Keratinocyte (primary cell): ENCODE measurements around the gene TENM4. TPM values are rescaled to one million over a fixed set of nuclear protein-coding genes. Genes with fewer than 3 reads are reported as not detected.

Source experiments
- DNase-seq: peaks from one replicate; pipeline ENCODE4 v3.0.0-alpha.2; 2011; ENCODE audit warnings: low read depth, missing footprints, low spot score
- FAIRE-seq: peaks from 2 replicates; lab custom pipeline; 2011; peaks lifted over from hg19 to GRCh38; lab: Jason Lieb, UNC
- H2AFZ ChIP-seq: 2 replicates; pipeline ENCODE4 v1.6.0; 2012; ENCODE audit warnings: low read length, control low read depth, inconsistent platforms; ENCODE audit not compliant: control insufficient read depth
- H3K27ac ChIP-seq: 2 replicates; pipeline ENCODE4 v1.5.1; 2011; ENCODE audit warnings: low read length; ENCODE audit not compliant: control insufficient read depth, insufficient read depth
- H3K27me3 ChIP-seq: 3 replicates; pipeline ENCODE4 v1.6.0; 2011; ENCODE audit warnings: low read length; ENCODE audit not compliant: control insufficient read depth, insufficient read depth; ENCODE audit errors: extremely low read depth
- H3K36me3 ChIP-seq, 2 experiments: 2 replicates in 1 of 2; 3 replicates in 1 of 2; pipeline ENCODE4 v1.5.1; 2011; ENCODE audit warnings: low read length in 2 of 2, mild to moderate bottlenecking in 1 of 2; ENCODE audit not compliant: control insufficient read depth in 2 of 2, insufficient read depth in 2 of 2; ENCODE audit errors: extremely low read depth in 1 of 2
- H3K4me1 ChIP-seq: 3 replicates; pipeline ENCODE4 v1.5.1; 2011; ENCODE audit warnings: low read length; ENCODE audit not compliant: control insufficient read depth, insufficient read depth; ENCODE audit errors: extremely low read depth
- H3K4me2 ChIP-seq: 3 replicates; pipeline ENCODE4 v1.6.0; 2011; ENCODE audit warnings: low read depth, low read length; ENCODE audit not compliant: control insufficient read depth, insufficient read depth; ENCODE audit errors: extremely low read depth
- H3K4me3 ChIP-seq, 3 experiments: fragments of 200-600 bp in 1 of 3; sonication (generic) in 1 of 3; 2 replicates in 2 of 3; 3 replicates in 1 of 3; pipeline ENCODE4 v1.5.1; 2011 to 2016; ENCODE audit warnings: low read length in 3 of 3, mild to moderate bottlenecking in 3 of 3, control low read depth in 2 of 3, inconsistent platforms in 1 of 3, low read depth in 1 of 3, mixed read lengths in 1 of 3, mixed run types in 1 of 3, moderate library complexity in 1 of 3; ENCODE audit not compliant: control insufficient read depth in 2 of 3, insufficient read depth in 2 of 3; ENCODE audit errors: extremely low read depth in 1 of 3
- H3K79me2 ChIP-seq: 2 replicates; pipeline ENCODE4 v1.6.0; 2012; ENCODE audit warnings: low read length; ENCODE audit not compliant: control insufficient read depth, insufficient read depth
- H3K9ac ChIP-seq: 3 replicates; pipeline ENCODE4 v1.6.0; 2011; ENCODE audit warnings: low read length; ENCODE audit not compliant: control insufficient read depth, insufficient read depth; ENCODE audit errors: extremely low read depth
- H3K9me1 ChIP-seq: 3 replicates; pipeline ENCODE4 v1.6.0; 2011; ENCODE audit warnings: low read length; ENCODE audit not compliant: control insufficient read depth, insufficient read depth; ENCODE audit errors: extremely low read depth
- H3K9me3 ChIP-seq: 2 replicates; pipeline ENCODE4 v1.5.1; 2012; ENCODE audit warnings: low read depth, low read length; ENCODE audit not compliant: control insufficient read depth
- H4K20me1 ChIP-seq: 3 replicates; pipeline ENCODE4 v1.6.0; 2011; ENCODE audit warnings: low read length; ENCODE audit not compliant: control insufficient read depth, insufficient read depth; ENCODE audit errors: extremely low read depth
- CTCF ChIP-seq, 3 experiments: IDR thresholded peaks in 1 of 3; conservative IDR thresholded peaks in 1 of 3; optimal IDR thresholded peaks in 1 of 3; 2 replicates in 2 of 3; 3 replicates in 1 of 3; pipeline versions ENCODE3 to v1.5.1; 2011; ENCODE audit warnings: low read length in 3 of 3, mild to moderate bottlenecking in 3 of 3, moderate library complexity in 2 of 3, control low read depth in 1 of 3, inconsistent platforms in 1 of 3; ENCODE audit not compliant: insufficient read depth in 2 of 3; ENCODE audit errors: extremely low read depth in 1 of 3
- EZH2 ChIP-seq: IDR thresholded peaks from one replicate; pipeline ENCODE4 v1.6.1; 2012; ENCODE audit warnings: inconsistent platforms, mild to moderate bottlenecking, low read length, moderate library complexity
- dilution Hi-C: fragments of 300-500 bp; cut with MboI; formaldehyde crosslinking; loops from one replicate; pipeline ENCODE4 v1.7.0; 2020; ENCODE audit warnings: low sequenced_read_pairs; ENCODE audit not compliant: extremely low pct_ligation_motif_present
- polyA plus RNA-seq, 5 experiments: library from polyadenylated mRNA; depleted of rRNA in 3 of 5; stranded (reverse) in 3 of 5; stranded (forward) in 1 of 5; unstranded in 1 of 5; fragments of >200 nt; gene quantifications; 1 replicate in 1 of 5; 2 replicates in 3 of 5; 3 replicates in 1 of 5; pipeline versions ENCODE4 v1.2.1 to v1.2.3, GENCODE V29; 2011 to 2012; ENCODE audit warnings: missing spikeins in 2 of 5, low read depth in 1 of 5, low replicate concordance in 1 of 5

The TENM4 gene
- polyA plus RNA-seq, 1 donor (not counting 4 experiments of a cell fraction or from before 2014, with no cell fraction given), result 3.5 TPM

GRCh38 chr11:78669249-78669648 lies 771.6 kb downstream of the TENM4 start:
- no peaks in the 10 kb centered on the region for H3K4me1 ChIP-seq
- H4K20me1 ChIP-seq, result no peaks in the 10 kb centered on the region
- no peak overlapping the region for H3K9ac ChIP-seq
- no peak for TF ChIP-seq CTCF (optimal IDR thresholded peaks at IDR 0.05 in 1 of 3, IDR thresholded peaks at IDR 0.05 in 1 of 3, conservative IDR thresholded peaks at IDR 0.05 in 1 of 3; ENCODE audit: extremely low read depth in 1 of 3, insufficient read depth in 2 of 3, low read length in 3 of 3)
- TF ChIP-seq EZH2, result no peak
- no peaks in the 10 kb centered on the region for H3K27me3 ChIP-seq
- no peaks in the 10 kb centered on the region for H3K9me3 ChIP-seq
- no peak overlapping the region for H2AFZ ChIP-seq
- no peak overlapping the region for H3K4me2 ChIP-seq
- H3K9me1 ChIP-seq, result no peaks in the 10 kb centered on the region
- dilution Hi-C loops, result no loop called here
- FAIRE-seq (no peak), DNase-seq (no peak)
- H3K36me3 ChIP-seq, result peaks cover 4 to 16% of the 10 kb centered on the region in 2 experiments
- no peak overlapping the region for H3K27ac ChIP-seq
- no peak overlapping the region for H3K4me3 ChIP-seq
- H3K79me2 ChIP-seq, result no peaks in the 10 kb centered on the region

- no peak overlapping the region for H3K27ac ChIP-seq
- H4K20me1 ChIP-seq, result no peaks in the 10 kb centered on the region
- peaks cover 4 to 16% of the 10 kb centered on the region in 2 experiments for H3K36me3 ChIP-seq
- H2AFZ ChIP-seq, result no peak overlapping the region
- no peaks in the 10 kb centered on the region for H3K9me1 ChIP-seq
- dilution Hi-C loops, result no loop called here
- H3K79me2 ChIP-seq, result no peaks in the 10 kb centered on the region
- no peaks in the 10 kb centered on the region for H3K9me3 ChIP-seq
- no peak for DNase-seq
- TF ChIP-seq CTCF (optimal IDR thresholded peaks at IDR 0.05 in 1 of 3, IDR thresholded peaks at IDR 0.05 in 1 of 3, conservative IDR thresholded peaks at IDR 0.05 in 1 of 3; ENCODE audit: extremely low read depth in 1 of 3, insufficient read depth in 2 of 3, low read length in 3 of 3), result no peak
- no peak for FAIRE-seq
- H3K27me3 ChIP-seq, result no peaks in the 10 kb centered on the region
- no peak overlapping the region for H3K4me2 ChIP-seq
- H3K4me1 ChIP-seq, result no peaks in the 10 kb centered on the region
- H3K4me3 ChIP-seq, result no peak overlapping the region
- H3K9ac ChIP-seq, result no peak overlapping the region
Measured at GRCh38 chr11:78667461-78667860, 773.4 kb downstream of the TENM4 start.
